SU-DHL-6 (cell line): ENCODE data around the gene CNP.

Experiments
- CTCF ChIP-seq: fragments of 200-600 bp; sonication (generic); IDR thresholded peaks from one replicate; pipeline ENCODE4 v1.5.1; 2017; ENCODE audit warnings: antibody characterized with exemption, mild to moderate bottlenecking, low read length, moderate library complexity; ENCODE audit not compliant: insufficient read depth, poor library complexity, severe bottlenecking
- EZH2phosphoT487 ChIP-seq: fragments of 200-600 bp; sonication (generic), shearing (Covaris generic); conservative IDR thresholded peaks from 2 replicates; pipeline ENCODE4 v1.6.1; 2018; ENCODE audit warnings: mild to moderate bottlenecking, antibody characterized with exemption, low read length, moderate library complexity, mixed read lengths

GRCh38 chr17:41918314-41919164, 48.1 kb upstream of the CNP start, which contains the start of gene ACLY:
- TF ChIP-seq CTCF = no peak
- no peak for TF ChIP-seq EZH2phosphoT487
